HL-60 (cell line): Measurements from ENCODE around the gene CLEC2L.

Experiments
- CTCF ChIP-seq: IDR thresholded peaks from one replicate; pipeline ENCODE4 v1.5.1; 2011; ENCODE audit warnings: low read length, control low read depth, inconsistent platforms; ENCODE audit not compliant: insufficient read depth
- POLR2AphosphoS5 ChIP-seq: IDR thresholded peaks from 2 replicates; pipeline ENCODE4 v1.6.1; 2012; ENCODE audit warnings: low read depth
- REST ChIP-seq: IDR thresholded peaks from 2 replicates; pipeline ENCODE4 v1.6.1; 2012; ENCODE audit warnings: low read depth; ENCODE audit not compliant: insufficient replicate concordance

GRCh38 chr7:139482662-139483466 lies 40.6 kb upstream of the CLEC2L start:
- no peak for TF ChIP-seq CTCF
- no peak for TF ChIP-seq REST
- TF ChIP-seq POLR2AphosphoS5, result no peak
